GM03348 (cell line): ENCODE measurements around the gene RACGAP1.

ENCODE experiments used
- DNase-seq: peaks from one replicate; pipeline ENCODE4 v3.0.0; 2012; ENCODE audit warnings: low spot score

Gene RACGAP1

GRCh38 chr12:49941556-49942511 lies 83.5 kb downstream of the RACGAP1 start:
- no peak for DNase-seq

- DNase-seq: no peak
Observed at GRCh38 chr12:49939707-49940106, 85.6 kb downstream of the RACGAP1 start.

DNA sequence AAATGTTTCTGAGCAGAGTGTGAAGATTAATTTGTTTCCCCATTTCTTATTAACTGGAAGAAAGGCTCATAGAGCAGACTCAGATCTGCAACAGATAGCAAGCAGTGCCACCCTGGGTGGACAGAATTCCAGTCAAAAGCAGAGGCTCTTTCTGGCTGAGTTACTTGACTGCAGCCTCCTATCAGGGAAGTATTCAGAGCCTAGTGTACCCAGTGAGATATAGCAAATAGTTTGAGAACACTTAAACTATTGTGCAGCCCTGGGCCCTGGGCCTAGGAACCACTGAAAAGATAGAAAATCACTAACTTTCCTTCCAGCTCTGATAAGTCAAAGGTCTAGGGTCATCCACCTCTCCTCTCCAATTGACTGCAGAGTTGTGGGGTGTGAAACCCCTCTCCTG lies 86.0 kb downstream of the RACGAP1 start:
- no peak for DNase-seq
